ENCODE data around the gene EMC9.

The EMC9 gene, protein sequence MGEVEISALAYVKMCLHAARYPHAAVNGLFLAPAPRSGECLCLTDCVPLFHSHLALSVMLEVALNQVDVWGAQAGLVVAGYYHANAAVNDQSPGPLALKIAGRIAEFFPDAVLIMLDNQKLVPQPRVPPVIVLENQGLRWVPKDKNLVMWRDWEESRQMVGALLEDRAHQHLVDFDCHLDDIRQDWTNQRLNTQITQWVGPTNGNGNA

DNA sequence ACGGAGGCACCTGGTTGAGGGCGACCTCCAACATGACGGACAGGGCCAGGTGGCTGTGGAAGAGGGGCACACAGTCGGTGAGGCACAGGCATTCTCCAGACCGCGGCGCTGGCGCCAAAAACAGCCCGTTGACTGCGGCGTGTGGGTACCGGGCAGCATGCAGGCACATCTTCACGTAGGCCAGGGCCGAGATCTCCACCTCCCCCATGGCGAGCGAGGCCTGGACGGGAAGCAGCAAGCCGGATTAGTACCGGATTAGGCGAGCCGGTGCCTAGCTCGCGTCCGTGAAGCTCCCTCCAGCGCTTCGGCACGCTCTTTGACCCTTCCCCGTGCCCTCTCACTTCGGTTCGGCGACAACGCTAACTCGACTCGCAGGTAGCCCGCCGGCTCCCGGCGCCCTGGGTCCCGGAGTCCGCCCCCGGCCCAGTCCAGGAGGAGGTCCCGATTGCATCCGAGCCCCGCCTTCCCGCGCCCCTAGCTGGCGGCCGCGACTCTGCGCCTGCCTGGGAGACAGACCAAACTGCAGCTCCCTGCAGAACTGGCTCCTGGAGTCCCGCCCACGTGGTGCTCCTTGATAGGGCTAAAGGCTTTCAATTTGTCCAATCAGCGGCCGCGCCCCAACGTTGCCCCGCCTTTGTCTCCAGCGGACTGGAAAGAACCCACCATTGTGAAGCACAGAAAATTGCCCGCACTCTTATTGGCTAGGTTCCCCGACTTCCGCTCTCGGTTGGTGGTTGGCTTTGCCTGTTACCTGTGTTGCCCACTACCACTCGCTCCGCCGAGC, at the start of gene EMC9:
Gene EMC9, minus strand, starts transcription at position 495 of the 784 bp plus-strand sequence. Its CDS starts 287 bp downstream, at position 208.
- peak; percentile 99 for DNase-seq

DNA sequence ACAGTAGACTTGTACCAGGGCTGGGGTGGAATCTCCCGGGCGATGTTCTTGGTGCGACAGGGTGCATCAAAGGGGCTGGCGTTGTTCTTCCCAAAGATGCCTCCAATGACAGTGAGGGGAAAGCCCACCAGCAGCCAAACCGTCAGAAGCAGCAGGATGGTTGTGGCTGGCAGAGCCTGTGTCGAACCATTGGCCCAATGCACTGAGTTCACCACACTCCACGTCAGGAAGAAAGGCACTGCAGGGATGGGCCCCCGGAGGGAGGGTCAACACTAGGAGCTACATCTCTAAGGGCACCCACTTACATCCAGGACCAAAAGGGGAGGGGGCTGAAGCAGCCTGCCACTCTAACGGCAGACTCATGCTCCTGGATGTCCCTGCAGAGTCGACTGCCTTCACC, 49.0 kb upstream of the EMC9 start:
- no peak for DNase-seq

DNA sequence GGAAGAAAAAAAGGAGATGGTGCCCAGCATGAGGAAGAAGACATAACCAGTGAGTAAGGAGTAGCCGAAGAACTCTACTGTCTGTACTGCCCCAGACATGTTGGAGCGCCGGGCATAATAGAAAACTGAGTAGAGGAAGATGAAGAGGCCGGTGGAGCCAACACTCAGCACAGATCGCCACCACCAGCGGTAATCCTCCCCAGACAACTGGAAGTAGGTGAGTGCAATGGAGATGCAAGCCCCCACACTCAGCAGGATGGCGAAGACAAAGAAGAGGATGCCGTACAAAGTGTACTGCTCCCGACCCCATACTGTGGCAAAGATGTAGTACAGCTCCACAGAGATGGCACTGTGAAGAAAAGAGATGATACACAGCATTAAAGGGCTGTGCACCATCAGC, 48.1 kb upstream of the EMC9 start:
- no peak for DNase-seq

DNA sequence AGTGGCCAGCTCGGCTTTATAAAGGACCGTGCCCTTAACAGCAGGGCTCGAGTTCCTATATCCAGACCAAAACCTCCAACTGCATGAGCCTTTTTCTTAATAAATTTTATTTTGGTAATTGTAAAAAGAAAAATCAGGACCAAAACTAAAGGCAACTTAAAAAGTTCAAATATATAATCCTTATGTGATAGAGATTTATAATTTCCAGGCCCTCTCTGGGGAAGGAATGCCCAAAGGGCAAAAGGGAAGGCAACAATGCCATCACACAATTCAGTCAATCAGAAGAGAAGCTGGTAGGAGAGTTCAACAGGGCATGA, 47.6 kb upstream of the EMC9 start:
- no peak for DNase-seq

DNA sequence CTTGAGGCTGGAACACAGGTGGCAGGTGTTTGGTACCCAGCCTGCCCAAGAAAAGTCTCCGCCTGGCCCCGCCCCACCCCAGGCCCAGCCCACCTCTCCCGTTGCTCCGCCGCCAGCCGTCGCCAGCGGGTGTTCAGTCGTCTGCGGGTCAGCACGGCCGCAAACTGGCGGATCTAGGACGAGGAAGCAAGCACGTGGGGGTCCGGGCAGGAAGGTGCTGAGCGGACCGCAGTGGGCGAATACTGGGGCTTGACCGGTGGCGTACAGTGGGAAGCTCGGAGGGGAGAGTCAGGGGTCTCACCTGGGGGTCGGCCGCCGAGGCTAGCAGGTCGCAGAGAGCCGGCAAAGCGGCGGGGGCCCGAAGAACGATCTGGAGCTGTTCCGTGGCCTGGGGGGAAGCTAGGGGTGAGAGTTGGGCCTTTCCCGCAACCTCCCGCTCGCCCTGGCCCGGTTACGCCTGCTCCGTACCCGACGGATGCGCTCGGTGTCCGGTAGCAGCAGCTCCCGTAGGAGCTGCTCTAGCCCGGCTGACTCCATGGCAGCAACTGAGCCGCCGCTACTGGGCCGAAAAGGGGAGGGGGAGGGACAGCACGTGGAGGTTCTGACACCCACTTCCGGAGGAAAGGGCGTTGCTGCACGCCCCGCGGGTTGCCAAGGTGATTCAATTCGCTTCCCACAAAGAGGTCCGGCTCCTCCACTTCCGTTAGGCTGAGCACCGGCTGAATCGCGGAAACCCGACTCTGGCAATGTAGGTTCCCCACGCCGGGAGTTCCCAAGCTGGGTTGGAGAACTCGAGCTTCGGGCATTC, 47.1 kb upstream of the EMC9 start, which contains the start of gene IPO4:
Gene IPO4, minus strand, starts transcription at position 566 of the 808 bp plus-strand sequence. Its CDS starts 29 bp downstream, at position 537.
- peak; percentile 97 for DNase-seq

DNA sequence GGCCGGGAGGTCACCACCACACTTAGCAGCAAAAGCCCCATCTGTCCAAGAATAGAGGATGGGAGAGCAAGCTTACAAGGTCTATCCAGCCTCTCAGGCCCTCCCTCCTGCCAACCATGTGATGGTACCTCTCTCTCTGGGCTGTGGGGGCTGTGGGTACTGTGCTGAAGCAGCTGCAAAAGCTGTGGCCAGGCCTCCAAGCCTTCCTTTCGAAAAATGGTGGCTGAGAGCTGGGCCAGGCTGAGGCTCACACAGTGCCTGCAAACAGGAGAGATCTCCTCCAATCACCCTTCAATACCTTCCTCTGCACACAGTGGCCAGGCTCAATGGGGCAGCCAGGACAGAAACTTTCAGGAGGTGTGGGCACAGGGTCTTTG, 46.1 kb upstream of the EMC9 start:
- no peak for DNase-seq

DNA sequence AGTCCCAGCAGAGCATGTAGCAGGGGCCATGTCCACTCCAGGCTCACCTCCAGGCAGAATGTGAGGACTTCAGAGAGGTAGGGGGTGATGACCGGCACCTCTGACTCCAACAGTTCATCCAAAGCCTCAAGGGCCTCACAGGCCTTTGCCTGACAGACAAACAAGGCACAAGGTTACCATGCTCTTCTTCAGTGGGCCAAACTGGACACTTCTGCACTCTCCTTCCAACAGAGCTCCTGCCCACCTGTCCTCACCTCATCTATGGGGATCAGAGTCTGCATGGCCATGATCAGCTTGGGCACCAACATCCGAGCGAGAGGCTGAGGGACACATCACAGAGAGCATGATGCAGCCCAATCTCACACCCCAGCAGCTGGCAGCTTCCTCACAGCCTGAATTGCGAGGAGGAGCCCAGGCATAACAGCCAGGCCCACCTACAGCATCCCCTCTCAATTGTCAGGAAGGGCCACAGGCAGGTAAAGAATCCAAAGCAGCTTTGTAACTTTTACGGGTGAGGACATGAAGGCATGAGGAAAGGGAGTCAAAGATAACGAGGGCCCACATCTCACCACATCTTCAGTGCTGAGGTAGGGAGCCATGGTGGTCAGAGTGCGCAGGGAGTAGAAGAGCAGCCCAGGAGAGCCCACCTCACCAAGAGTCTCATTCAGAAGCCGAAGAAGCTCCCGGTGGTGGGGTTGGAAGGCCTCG, 45.6 kb upstream of the EMC9 start:
- no peak for DNase-seq

DNA sequence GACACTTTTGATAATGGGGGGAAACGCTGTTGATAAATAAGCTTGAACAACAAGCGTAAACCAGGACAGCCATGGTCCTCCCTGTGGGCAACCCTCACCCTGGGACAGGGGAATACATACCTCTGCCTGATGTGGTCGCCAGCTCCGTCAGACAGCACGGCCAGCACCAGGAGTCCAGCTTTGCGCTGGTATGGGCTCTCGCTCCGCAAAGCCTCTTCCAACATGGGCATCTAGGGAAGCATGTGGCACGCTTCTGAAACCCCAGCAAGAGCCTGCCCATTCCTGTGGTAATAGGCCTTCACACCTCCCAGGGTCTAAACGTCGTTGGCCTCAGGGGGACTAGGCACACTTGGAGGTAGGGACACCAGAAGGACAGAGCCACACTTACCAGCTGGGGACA, 44.4 kb upstream of the EMC9 start:
- DNase-seq: no peak

DNA sequence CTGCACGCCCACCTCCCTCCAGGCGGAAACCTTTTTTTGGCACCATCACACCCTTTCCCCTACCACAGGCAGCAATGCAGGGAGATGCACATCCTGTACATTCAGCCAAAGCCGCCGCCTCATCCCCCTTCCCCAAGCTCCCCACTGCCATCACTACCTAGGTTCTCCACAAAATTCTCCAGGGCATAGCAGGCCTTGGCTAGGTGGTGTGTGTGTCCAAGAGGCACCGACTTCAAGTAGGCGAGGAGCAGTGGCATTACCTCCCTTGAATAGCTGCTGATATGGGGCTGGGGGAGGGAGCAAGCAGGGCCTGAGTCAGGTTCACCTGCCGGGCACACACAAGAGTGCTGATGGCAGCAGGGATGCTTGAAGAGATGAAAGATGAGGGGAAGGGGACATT, 43.6 kb upstream of the EMC9 start:
- no peak for DNase-seq

DNA sequence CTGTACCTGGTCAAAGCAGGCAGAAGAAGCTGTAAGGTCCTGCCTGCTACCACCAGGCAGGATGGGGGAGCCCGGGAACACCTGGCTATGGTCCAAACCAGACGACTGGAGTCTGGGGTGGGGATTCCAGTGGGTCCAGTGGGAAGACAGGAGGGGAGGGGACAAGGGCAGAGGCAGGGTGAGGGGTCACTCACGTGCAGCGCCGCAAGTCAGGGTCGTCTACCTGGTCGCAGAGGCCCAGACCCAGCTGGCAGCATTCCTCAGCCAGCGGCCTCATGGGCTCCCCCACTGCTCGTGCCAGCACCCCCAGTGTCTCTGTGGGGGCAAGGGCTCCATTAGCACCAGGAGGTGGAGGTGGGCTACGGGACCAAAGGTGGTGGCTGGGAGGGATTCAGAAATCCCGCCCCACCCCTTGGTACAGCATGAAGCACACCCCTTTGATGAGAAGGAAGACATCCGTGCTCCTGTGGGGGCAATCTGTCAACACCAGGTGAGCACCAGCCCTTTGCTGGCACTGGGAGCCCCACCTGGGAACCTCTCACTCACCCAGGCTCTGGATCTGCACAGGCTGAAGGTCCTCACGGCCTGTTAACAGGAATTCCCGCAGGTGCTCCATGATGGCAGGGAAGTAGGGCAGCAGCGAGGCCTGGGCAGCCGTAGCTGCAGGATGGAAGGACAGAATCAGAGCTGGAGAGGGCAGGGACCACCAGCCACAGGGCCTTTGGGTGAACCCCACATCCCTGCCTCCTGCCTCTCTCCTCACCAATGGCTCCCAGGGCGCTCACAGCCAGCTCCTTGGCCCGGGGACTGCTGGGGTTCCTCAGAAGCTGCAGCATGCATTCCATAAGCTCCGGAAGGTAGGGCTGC, 42.9 kb upstream of the EMC9 start:
- no peak for DNase-seq

DNA sequence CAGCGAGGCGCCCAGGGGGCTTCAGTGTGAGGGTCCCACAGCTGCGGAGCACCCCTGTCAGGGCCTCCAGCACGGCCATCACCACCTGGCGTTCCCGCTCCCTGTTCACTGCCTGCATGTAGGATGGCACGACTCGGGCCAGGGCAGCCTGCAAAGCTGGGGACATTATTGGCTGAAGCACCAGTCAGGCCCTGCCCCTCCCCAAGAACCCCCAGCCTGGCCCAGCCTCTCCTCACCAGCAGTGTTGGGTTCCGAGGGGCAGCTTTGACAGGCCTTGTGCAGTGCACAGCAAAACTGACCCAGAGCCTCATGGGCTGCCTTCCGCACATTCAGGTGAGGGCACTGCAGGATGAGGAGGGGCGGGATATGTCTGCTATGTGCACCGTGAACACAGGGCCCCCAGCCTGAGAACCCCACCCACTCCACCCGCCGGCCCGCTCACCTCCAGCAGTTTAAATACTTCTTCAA, 41.7 kb upstream of the EMC9 start:
- no peak for DNase-seq

DNA sequence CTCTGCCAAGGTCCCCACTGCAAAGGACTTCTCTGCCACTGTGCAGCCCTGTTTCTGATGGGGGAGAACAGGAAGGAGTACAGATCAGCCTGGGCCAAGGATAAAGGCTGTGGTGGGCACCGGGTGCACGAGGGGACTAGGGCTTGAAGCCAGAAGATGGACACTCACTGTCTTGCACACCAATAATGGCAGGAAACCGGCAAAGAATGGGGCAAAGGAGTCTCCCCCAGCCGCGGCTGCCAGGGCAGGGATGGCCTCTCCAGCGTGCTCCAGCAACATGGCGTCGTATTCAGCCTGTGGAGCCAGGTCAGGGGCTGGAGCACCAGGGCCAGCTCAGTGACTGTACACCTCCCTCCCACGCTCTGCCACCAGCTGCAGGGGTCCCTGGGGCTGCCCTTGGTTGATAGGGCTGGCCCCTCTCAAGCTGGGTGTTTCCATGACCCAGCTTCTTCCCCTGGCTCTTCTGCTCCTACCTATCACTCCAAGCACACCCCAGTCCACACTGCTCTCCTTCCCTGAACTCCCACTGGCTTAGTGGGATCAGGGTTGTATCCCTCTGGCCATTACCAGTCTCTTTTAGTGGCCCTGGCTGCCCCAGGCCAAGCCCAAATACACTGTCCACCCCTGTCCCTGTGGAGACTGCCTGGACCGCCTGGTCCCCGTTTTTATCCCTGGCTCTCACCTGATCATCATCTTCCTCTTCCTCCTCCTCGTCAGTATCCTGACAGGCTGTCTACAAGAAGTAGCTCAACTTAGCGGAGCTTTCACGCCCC, 40.9 kb upstream of the EMC9 start:
- DNase-seq: no peak

DNA sequence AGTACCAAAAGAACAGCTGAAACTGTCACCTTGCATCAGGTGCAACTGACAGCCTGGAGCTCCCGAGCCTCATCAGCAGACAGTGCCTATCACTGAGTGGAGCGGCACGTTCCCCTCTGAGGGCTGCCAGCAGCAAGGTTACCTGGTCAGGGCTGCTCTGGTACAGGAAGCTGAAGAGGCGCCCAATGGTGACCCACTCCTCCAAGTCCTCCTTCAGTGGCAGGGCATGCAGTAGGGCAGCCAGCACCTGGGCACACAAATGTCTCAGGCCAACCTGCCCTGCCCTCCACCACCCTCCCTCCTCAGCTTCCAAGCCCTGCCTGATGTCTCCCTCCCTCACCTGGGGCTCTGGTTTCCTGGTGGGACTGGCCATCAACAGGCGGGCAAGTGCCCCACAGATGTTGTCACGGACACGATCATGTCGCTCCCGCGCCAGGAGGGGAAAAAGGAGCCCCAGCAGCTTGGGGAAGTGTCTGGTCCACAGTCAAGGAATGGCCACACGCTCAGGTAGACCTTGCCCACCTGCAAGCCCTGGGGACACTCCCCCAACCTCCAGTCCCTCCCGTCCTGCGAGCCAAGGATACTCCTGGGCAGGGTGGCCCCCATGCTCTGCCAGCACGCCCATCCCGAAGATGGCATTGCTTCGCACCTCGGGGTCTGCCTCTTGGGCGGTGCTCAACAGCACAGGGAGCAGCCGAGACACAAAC, 40.1 kb upstream of the EMC9 start:
- no peak for DNase-seq

DNA sequence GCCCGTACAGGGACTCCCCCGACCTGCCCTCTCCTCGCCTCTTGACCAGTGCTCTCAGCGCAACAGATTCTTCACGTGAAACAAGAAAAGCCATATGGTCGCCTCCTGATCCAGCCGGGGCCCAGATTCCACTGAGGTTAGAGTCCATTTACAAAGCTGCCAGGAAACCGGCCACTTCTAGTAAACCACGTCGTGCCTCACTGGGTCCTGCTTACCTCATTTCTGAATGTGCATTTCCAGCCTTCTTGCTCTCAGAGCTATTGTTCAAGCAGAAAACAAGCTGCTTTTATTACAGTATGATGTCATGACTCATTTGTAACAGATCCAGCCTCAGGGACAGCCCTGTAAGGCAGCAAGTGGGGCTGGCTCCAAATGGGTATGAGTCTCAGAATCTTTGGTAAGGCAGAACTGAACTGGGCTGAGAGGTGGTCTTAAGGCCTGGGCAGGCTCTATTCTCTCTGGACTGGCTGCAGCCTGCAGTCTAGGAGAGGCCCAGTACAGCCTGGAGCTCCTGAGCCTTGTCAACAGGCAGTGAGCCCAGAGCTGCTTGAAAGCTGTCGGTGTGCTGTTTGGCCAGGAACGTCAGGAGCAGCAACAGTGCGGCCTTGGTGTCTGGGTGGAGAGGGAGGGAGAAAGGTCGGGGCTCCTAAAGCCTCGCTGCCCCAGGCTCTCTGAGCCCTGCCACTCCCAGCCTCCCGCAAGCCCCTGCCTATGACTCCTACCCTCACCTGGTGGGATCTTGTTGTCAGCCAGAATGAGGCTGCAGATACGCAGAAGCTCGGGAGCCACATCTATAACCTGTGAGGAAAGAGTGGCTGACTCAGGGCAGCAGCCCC, 38.8 kb upstream of the EMC9 start:
- DNase-seq: no peak

DNA sequence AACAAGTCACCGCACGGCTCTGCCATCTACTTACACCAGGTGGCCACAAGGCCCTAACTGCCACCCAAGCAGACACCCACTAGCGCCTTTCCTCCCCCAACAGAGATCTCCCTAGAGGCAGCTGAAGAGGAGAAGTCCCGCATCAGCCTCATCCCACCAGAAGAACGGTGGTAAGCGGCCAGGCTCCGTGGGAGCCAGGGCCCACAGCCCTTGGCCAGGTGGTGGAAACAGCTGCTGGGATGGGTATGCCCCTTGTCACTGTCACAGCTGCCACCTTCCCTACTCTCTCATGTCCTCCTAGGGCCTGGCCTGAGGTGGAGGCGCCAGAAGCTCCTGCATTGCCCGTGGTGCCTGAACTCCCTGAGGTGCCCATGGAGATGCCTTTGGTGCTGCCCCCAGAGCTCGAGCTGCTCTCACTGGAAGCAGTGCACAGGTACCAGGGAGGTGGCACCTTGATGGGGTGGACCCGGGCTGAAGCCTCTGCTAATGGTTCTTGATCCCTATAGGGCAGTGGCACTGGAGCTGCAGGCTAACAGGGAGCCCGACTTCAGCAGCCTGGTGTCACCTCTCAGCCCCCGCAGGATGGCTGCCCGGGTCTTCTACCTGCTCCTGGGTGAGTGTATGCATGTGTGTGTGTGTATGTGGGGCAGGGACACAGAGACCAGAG, 38.0 kb upstream of the EMC9 start:
- DNase-seq: no peak

DNA sequence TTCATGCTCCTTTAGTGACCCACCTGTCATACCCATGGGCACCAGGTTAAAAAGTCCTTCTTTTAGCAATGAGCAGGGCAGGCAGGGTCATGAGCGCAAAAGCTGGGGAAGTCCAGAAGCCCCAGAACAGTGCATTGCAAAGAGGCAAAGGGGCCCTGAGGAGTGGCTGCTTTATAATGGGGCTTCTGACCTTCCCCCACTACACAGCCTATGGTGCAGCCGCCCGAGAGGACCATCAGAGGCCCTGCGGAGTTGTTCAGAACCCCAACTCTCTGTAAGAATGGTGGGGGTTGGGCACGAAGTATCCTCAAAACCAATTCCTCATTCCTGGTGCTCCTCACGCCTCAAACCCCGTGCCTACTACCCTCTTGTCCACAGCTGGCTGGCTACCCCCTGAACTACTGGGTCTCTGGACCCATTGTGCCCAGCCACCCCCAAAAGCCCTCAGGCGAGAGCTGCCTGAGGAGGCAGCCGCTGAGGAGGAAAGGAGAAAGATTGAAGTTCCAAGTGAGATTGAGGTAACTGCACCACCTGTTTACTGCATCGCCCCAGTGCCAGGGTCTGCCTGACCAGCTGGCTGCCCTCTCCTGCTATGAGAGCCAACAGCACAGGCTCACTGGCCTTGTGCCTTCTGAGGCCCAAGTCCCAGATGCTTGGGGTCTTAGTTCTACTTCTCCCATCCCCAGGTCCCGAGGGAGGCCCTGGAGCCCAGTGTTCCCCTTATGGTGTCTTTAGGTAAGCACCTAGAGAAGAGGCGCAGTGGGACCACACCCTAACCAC, 37.2 kb upstream of the EMC9 start:
- no peak for DNase-seq

DNA sequence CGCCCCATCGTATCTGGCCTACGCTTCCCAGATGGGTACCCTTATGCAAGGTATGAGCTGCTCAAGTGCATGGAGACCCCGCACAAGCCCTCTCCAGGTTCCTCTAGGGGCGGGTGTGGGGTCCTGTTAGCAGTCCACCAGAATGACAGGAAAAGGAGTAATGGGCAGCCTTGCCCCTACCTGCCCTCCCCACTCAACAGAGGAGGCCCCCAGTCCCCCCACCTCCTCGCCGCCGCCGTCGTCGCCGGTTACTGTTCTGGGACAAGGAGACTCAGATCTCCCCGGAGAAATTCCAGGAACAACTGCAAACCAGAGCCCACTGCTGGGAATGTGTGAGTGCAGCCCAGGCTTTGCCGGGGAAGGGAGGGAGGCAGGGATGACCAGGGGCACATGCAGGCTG, 36.5 kb upstream of the EMC9 start:
- DNase-seq: no peak

All from Kasumi-1 (cell line).